Measurements from ENCODE around the gene DHRSX. TPM values are rescaled to one million over a fixed set of nuclear protein-coding genes. Genes with fewer than 3 reads are reported as not detected.

The DHRSX gene
- total and polyA plus RNA-seq, 2 of the 8 experiments (the other 6 are each of a cell fraction or from before 2014, with no cell fraction given), result 35.1 to 43.4 TPM

GRCh38 chrX:2409796-2410195, 91.0 kb downstream of the DHRSX start:
- H3K4me1 ChIP-seq (replicated peaks in 1 of 4; ENCODE audit: control insufficient read depth in 3 of 4, insufficient read depth in 4 of 4, low read length in 3 of 4), result peaks cover 0 to under 1% (median 0%) of the 10 kb centered on the region in 4 experiments; a peak in 1 of 7 replicates
- H3K4me3 ChIP-seq (ENCODE audit: extremely low read depth in 1 of 4, insufficient read depth in 2 of 4, low read depth in 3 of 4, low read length in 4 of 4), result no peak overlapping the region
- peaks cover 6 to 8% of the 10 kb centered on the region in 2 experiments; a peak in 2 of 4 replicates for H3K79me2 ChIP-seq (ENCODE audit: control insufficient read depth in 1 of 2, insufficient read depth in 2 of 2, low read length in 2 of 2)
- DNase-seq (ENCODE audit: low read depth in 1 of 2, low spot score in 2 of 2) (no peak), FAIRE-seq (no peak)
- no peaks in the 10 kb centered on the region for H3K27me3 ChIP-seq (replicated peaks in 1 of 4; ENCODE audit: control insufficient read depth in 3 of 4, extremely low read depth in 1 of 4, insufficient read depth in 3 of 4, low read length in 3 of 4)
- no peak overlapping the region for H4K5ac ChIP-seq (ENCODE audit: insufficient read length, low read depth, low read length)
- H3K4ac ChIP-seq (replicated peaks; ENCODE audit: insufficient read length, low read depth, low read length), result no peak overlapping the region
- H3K9me3 ChIP-seq (ENCODE audit: insufficient read depth in 2 of 2, low read depth in 1 of 2, low read length in 1 of 2), result peaks cover 11 to 12% of the 10 kb centered on the region in 2 experiments
- no peak overlapping the region for H3K18ac ChIP-seq (ENCODE audit: extremely low read depth, low read length)
- no peak overlapping the region for H2BK120ac ChIP-seq (replicated peaks; ENCODE audit: low read depth, low read length)
- WGBS, 2 experiments (ENCODE audit: extremely low coverage in 1 of 2, insufficient coverage in 1 of 2, insufficient read length in 1 of 2, insufficient replicate concordance in 2 of 2, low coverage in 1 of 2, low lambda C conversion rate in 2 of 2, missing lambda C conversion rate in 1 of 2), result 91% methylated on average over 8 of the region's 8 CpGs; no CpG with 5 or more reads in 1 of the 2 experiments
- no peak overlapping the region for H4K8ac ChIP-seq (ENCODE audit: extremely low read depth, insufficient read depth, low read length)
- CTCF ChIA-PET (ENCODE audit: partially characterized antibody), result no interaction called here
- no peak overlapping the region for H3K27ac ChIP-seq (ENCODE audit: low read depth, low read length)
- H2AFZ ChIP-seq (ENCODE audit: low read length), result no peak overlapping the region
- H3K79me1 ChIP-seq (ENCODE audit: low read depth, low read length), result no peaks in the 10 kb centered on the region
- POLR2A ChIA-PET (ENCODE audit: partially characterized antibody), result no interaction called here
- no peaks in the 10 kb centered on the region for H4K20me1 ChIP-seq (replicated peaks in 1 of 2; ENCODE audit: control insufficient read depth in 1 of 2, insufficient read depth in 2 of 2, low read length in 2 of 2)
- no peak overlapping the region for H3K56ac ChIP-seq (replicated peaks; ENCODE audit: insufficient read length, low read depth, low read length)
- H2AK5ac ChIP-seq (ENCODE audit: low read depth, low read length), result no peak overlapping the region
- H2BK12ac ChIP-seq (ENCODE audit: low read depth, low read length), result no peak overlapping the region
- no peak overlapping the region for H3K23ac ChIP-seq (ENCODE audit: insufficient read length)
- no peak overlapping the region for H2BK20ac ChIP-seq (ENCODE audit: low read length)
- H3K4me2 ChIP-seq (ENCODE audit: insufficient read depth in 1 of 2, low read depth in 2 of 2, low read length in 2 of 2), result no peak overlapping the region
- H3K9ac ChIP-seq (replicated peaks in 1 of 4; ENCODE audit: extremely low read depth in 1 of 4, low read depth in 3 of 4, low read length in 3 of 4), result no peak overlapping the region
- H2BK5ac ChIP-seq (ENCODE audit: low read depth, low read length), result no peak overlapping the region
- H3K14ac ChIP-seq (ENCODE audit: insufficient read length), result no peak overlapping the region
- H4K91ac ChIP-seq (replicated peaks; ENCODE audit: insufficient read length, low read length), result no peak overlapping the region
- H3K23me2 ChIP-seq (ENCODE audit: low read depth, low read length), result peaks cover 6% of the 10 kb centered on the region; the same call in 1 of the 2 replicates
- peaks cover 0 to 22% (median 8%) of the 10 kb centered on the region in 4 experiments; a peak in 5 of 8 replicates for H3K36me3 ChIP-seq (ENCODE audit: control insufficient read depth in 2 of 4, insufficient read depth in 4 of 4, low read length in 3 of 4)
- no peak overlapping the region for H2BK15ac ChIP-seq (ENCODE audit: low read length)
- no peak for TF ChIP-seq SIN3A (conservative IDR thresholded peaks at IDR 0.05 in 1 of 2, IDR thresholded peaks at IDR 0.05 in 1 of 2; ENCODE audit: low read depth in 1 of 2, low read length in 2 of 2)
- no peak for TF ChIP-seq SIRT6 (IDR thresholded peaks at IDR 0.05; ENCODE audit: low read length)
- TF ChIP-seq E2F6 (IDR thresholded peaks at IDR 0.05), result no peak
- no peak for TF ChIP-seq EP300 (IDR thresholded peaks at IDR 0.05; ENCODE audit: borderline replicate concordance in 1 of 2, low read depth in 2 of 2, low read length in 2 of 2)
- TF ChIP-seq POLR2AphosphoS5 (IDR thresholded peaks at IDR 0.05; ENCODE audit: low read depth, low read length), result no peak
- TF ChIP-seq NRF1 (IDR thresholded peaks at IDR 0.05; ENCODE audit: low read depth, low read length), result no peak
- TF ChIP-seq TAF7 (optimal IDR thresholded peaks at IDR 0.05; ENCODE audit: borderline replicate concordance, low read depth, low read length), result no peak
- no peak for TF ChIP-seq MAFK (IDR thresholded peaks at IDR 0.05; ENCODE audit: low read depth, low read length)
- TF ChIP-seq JUND (IDR thresholded peaks at IDR 0.05; ENCODE audit: low read length), result no peak
- no peak for TF ChIP-seq KDM5A (IDR thresholded peaks at IDR 0.05; ENCODE audit: low read length)
- no peak for TF ChIP-seq TEAD4 (IDR thresholded peaks at IDR 0.05; ENCODE audit: low read depth, low read length)
- TF ChIP-seq RFX5 (IDR thresholded peaks at IDR 0.05; ENCODE audit: borderline replicate concordance, low read depth, low read length), result no peak
- TF ChIP-seq TAF1 (IDR thresholded peaks at IDR 0.05; ENCODE audit: low read depth, low read length), result no peak
